ENCODE data around the gene SLC22A23. TPM values are rescaled to one million over a fixed set of nuclear protein-coding genes. Genes with fewer than 3 reads are reported as not detected.

SLC22A23 gene
- total and polyA plus RNA-seq, 4 donors = 4.9 to 45.4 (median 19.7) TPM

DNA sequence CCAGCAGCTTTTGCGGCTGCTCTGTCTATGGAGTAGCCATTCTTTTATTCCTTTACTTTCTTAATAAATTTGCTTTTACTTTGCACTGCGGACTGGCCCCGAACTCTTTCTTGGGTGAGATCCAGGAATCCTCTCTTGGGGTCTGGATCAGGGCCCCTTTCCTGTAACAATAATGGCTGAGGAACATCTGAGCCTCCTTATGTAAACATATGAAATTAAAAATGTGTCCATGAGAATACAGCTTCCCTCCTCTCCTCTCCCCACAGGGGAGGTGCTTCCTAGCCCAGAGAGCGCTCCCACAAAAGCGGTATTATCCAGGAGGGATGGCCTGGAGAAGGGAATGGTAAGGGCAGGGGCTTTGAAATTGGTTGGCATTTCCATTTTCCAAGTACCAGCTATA lies 117.0 kb downstream of the SLC22A23 start:
- Histone ChIP-seq H3K27ac (ENCODE audit: low read depth in 1 of 2, low read length in 2 of 2) (peak overlapping the region; percentile 22 to 75), H3K36me3 (ENCODE audit: control insufficient read depth in 4 of 4, insufficient read depth in 3 of 4, low read depth in 1 of 4, low read length in 3 of 4) (no peaks in the 10 kb centered on the region), H3K4me3 (ENCODE audit: low read depth in 1 of 3, low read length in 3 of 3) (no peak overlapping the region), H3K9me3 (ENCODE audit: control insufficient read depth in 4 of 4, low read length in 3 of 4) (no peaks in the 10 kb centered on the region), H3K9ac (ENCODE audit: low read depth in 1 of 2, low read length in 2 of 2) (no peak overlapping the region), H3K4me1 (ENCODE audit: control insufficient read depth in 4 of 4, insufficient read depth in 4 of 4, low read length in 3 of 4) (peaks cover 10 to 26% (median 21%) of the 10 kb centered on the region in 4 donors), H3K27me3 (ENCODE audit: control insufficient read depth in 4 of 4, insufficient read depth in 4 of 4, low read length in 3 of 4) (no peaks in the 10 kb centered on the region)
- WGBS = 98% methylated on average over 5 of the region's 5 CpGs
- no peak for DNase-seq (ENCODE audit: low spot score)
- no peak for TF ChIP-seq TAF1 (conservative IDR thresholded peaks at IDR 0.05)
- no peak for TF ChIP-seq CTCF (IDR thresholded peaks at IDR 0.05; ENCODE audit: low read depth, low read length, missing input control)
- no peak for TF ChIP-seq FOXA2 (IDR thresholded peaks at IDR 0.05)

GRCh38 chr6:3337521-3338350 lies 119.1 kb downstream of the SLC22A23 start:
- no peak overlapping the region for H3K9ac ChIP-seq (ENCODE audit: low read depth in 1 of 2, low read length in 2 of 2)
- H3K36me3 ChIP-seq (ENCODE audit: control insufficient read depth in 4 of 4, insufficient read depth in 3 of 4, low read depth in 1 of 4, low read length in 3 of 4) = no peaks in the 10 kb centered on the region
- TF ChIP-seq NR2F2 (IDR thresholded peaks at IDR 0.05) (no peak), JUND (IDR thresholded peaks at IDR 0.05) (peak; percentile 45 to 54)
- DNase-seq (ENCODE audit: low spot score) = no peak
- WGBS = 80% methylated on average over 15 of the region's 15 CpGs
- no peaks in the 10 kb centered on the region for H3K9me3 ChIP-seq (ENCODE audit: control insufficient read depth in 4 of 4, low read length in 3 of 4)
- no peaks in the 10 kb centered on the region for H3K27me3 ChIP-seq (ENCODE audit: control insufficient read depth in 4 of 4, insufficient read depth in 4 of 4, low read length in 3 of 4)
- H3K27ac ChIP-seq (ENCODE audit: low read depth in 1 of 2, low read length in 2 of 2) = no peak overlapping the region
- H3K4me3 ChIP-seq (ENCODE audit: low read depth in 1 of 3, low read length in 3 of 3) = no peak overlapping the region
- H3K4me1 ChIP-seq (ENCODE audit: control insufficient read depth in 4 of 4, insufficient read depth in 4 of 4, low read length in 3 of 4) = peaks cover 14 to 36% (median 25%) of the 10 kb centered on the region in 4 donors

GRCh38 chr6:3336859-3337515 lies 119.9 kb downstream of the SLC22A23 start:
- 85% methylated on average over 5 of the region's 5 CpGs for WGBS
- no peaks in the 10 kb centered on the region for H3K27me3 ChIP-seq (ENCODE audit: control insufficient read depth in 4 of 4, insufficient read depth in 4 of 4, low read length in 3 of 4)
- no peak overlapping the region for H3K9ac ChIP-seq (ENCODE audit: low read depth in 1 of 2, low read length in 2 of 2)
- H3K4me3 ChIP-seq (ENCODE audit: low read depth in 1 of 3, low read length in 3 of 3) = no peak overlapping the region
- no peak for DNase-seq (ENCODE audit: low spot score)
- H3K9me3 ChIP-seq (ENCODE audit: control insufficient read depth in 4 of 4, low read length in 3 of 4) = no peaks in the 10 kb centered on the region
- H3K36me3 ChIP-seq (ENCODE audit: control insufficient read depth in 4 of 4, insufficient read depth in 3 of 4, low read depth in 1 of 4, low read length in 3 of 4) = no peaks in the 10 kb centered on the region
- peaks cover 14 to 36% (median 25%) of the 10 kb centered on the region in 4 donors for H3K4me1 ChIP-seq (ENCODE audit: control insufficient read depth in 4 of 4, insufficient read depth in 4 of 4, low read length in 3 of 4)
- H3K27ac ChIP-seq (ENCODE audit: low read depth in 1 of 2, low read length in 2 of 2) = no peak overlapping the region
- TF ChIP-seq EGR1 (IDR thresholded peaks at IDR 0.05; ENCODE audit: low read depth in 2 of 2) (no peak), CTCF (IDR thresholded peaks at IDR 0.05; ENCODE audit: low read depth, low read length, missing input control) (no peak), FOXA1 (IDR thresholded peaks at IDR 0.05) (no peak), RAD21 (IDR thresholded peaks at IDR 0.05) (no peak), HNF4A (conservative IDR thresholded peaks at IDR 0.05) (no peak), HNF4G (IDR thresholded peaks at IDR 0.05) (no peak), JUND (IDR thresholded peaks at IDR 0.05) (no peak), ZBTB33 (IDR thresholded peaks at IDR 0.05) (no peak), REST (IDR thresholded peaks at IDR 0.05) (no peak), YY1 (IDR thresholded peaks at IDR 0.05) (no peak), SP1 (IDR thresholded peaks at IDR 0.05) (no peak), NR2F2 (IDR thresholded peaks at IDR 0.05) (no peak), GABPA (IDR thresholded peaks at IDR 0.05 in 1 of 2, conservative IDR thresholded peaks at IDR 0.05 in 1 of 2) (no peak)
- TF ChIP-seq, protein P1, sequence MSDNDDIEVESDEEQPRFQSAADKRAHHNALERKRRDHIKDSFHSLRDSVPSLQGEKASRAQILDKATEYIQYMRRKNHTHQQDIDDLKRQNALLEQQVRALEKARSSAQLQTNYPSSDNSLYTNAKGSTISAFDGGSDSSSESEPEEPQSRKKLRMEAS (IDR thresholded peaks at IDR 0.05) = no peak
